GM23248 (cell line): ENCODE measurements around the gene MIOX. TPM values are rescaled to one million over a fixed set of nuclear protein-coding genes. Genes with fewer than 3 reads are reported as not detected.

Experiments
- DNase-seq: peaks from one replicate; pipeline ENCODE4 v3.0.0-alpha.2; 2015
- H2AFZ ChIP-seq: fragments of 200-600 bp; sonication (generic); 2 replicates; pipeline ENCODE4 v1.6.1; 2016; ENCODE audit warnings: antibody characterized with exemption
- H3F3A ChIP-seq: fragments of 200-600 bp; sonication (generic); 2 replicates; pipeline ENCODE4 v1.6.1; 2016; ENCODE audit warnings: mild to moderate bottlenecking, antibody characterized with exemption, mixed run types; ENCODE audit not compliant: insufficient read depth
- H3K27ac ChIP-seq: fragments of 200-600 bp; sonication (generic); 2 replicates; pipeline ENCODE4 v1.5.1; 2016; ENCODE audit warnings: mild to moderate bottlenecking
- H3K27me3 ChIP-seq: fragments of 200-600 bp; sonication (generic); replicated peaks from 2 replicates; pipeline ENCODE4 v1.6.1; 2016; ENCODE audit warnings: mild to moderate bottlenecking; ENCODE audit not compliant: insufficient read depth
- H3K36me3 ChIP-seq: fragments of 200-600 bp; sonication (generic); 2 replicates; pipeline ENCODE4 v1.6.1; 2016; ENCODE audit warnings: low read depth, mild to moderate bottlenecking
- H3K4me1 ChIP-seq: fragments of 200-600 bp; sonication (generic); 2 replicates; pipeline ENCODE4 v1.6.1; 2016; ENCODE audit warnings: mild to moderate bottlenecking; ENCODE audit not compliant: insufficient read depth
- H3K4me2 ChIP-seq: fragments of 200-600 bp; sonication (generic); one replicate; pipeline ENCODE4 v1.6.1; 2016; ENCODE audit warnings: mild to moderate bottlenecking; ENCODE audit not compliant: unreplicated experiment
- H3K4me3 ChIP-seq: fragments of 200-600 bp; sonication (generic); 2 replicates; pipeline ENCODE4 v1.5.1; 2016; ENCODE audit warnings: mild to moderate bottlenecking
- H3K79me2 ChIP-seq: fragments of 200-600 bp; sonication (generic); 2 replicates; pipeline ENCODE4 v1.6.1; 2016; ENCODE audit warnings: mild to moderate bottlenecking; ENCODE audit not compliant: insufficient read depth
- H3K9ac ChIP-seq: fragments of 200-600 bp; sonication (generic); 2 replicates; pipeline ENCODE4 v1.6.1; 2016; ENCODE audit warnings: mild to moderate bottlenecking
- H3K9me2 ChIP-seq: fragments of 200-600 bp; sonication (generic); 2 replicates; pipeline ENCODE4 v1.6.1; 2016; ENCODE audit warnings: mixed run types, mild to moderate bottlenecking, moderate library complexity; ENCODE audit not compliant: insufficient read depth
- H3K9me3 ChIP-seq: fragments of 200-600 bp; sonication (generic); one replicate; pipeline ENCODE4 v1.6.1; 2017; ENCODE audit warnings: low read depth
- H4K20me1 ChIP-seq: fragments of 200-600 bp; sonication (generic); 2 replicates; pipeline ENCODE4 v1.6.0; 2016; ENCODE audit not compliant: insufficient read depth
- EZH2 ChIP-seq: fragments of 200-600 bp; sonication (generic); IDR thresholded peaks from 2 replicates; pipeline ENCODE4 v1.6.1; 2018; ENCODE audit warnings: antibody characterized with exemption, mild to moderate bottlenecking; ENCODE audit not compliant: insufficient read depth, poor library complexity, severe bottlenecking
- EZH2phosphoT487 ChIP-seq: fragments of 200-600 bp; sonication (generic); IDR thresholded peaks from 2 replicates; pipeline ENCODE4 v1.6.1; 2018; ENCODE audit warnings: antibody characterized with exemption, moderate library complexity, mild to moderate bottlenecking, low read depth; ENCODE audit not compliant: insufficient read depth
- WGBS, 2 experiments: methylation state at CpG; one replicate each; pipeline ENCODE4 v1.1.6; 2015 to 2017; ENCODE audit warnings: low lambda C conversion rate in 2 of 2, low coverage in 1 of 2; ENCODE audit errors: missing lambda C conversion rate in 2 of 2; 5-methylcytosine and 5-hydroxymethylcytosine counted together
- in situ Hi-C: fragments of 300-500 bp; cut with MboI; formaldehyde crosslinking; loops from 2 replicates; pipeline ENCODE4 v1.15.0; 2020
- polyA plus RNA-seq: library from polyadenylated mRNA; unstranded; fragments of >200 nt; fragmentation: Nextera tagmentation; extraction: Ambion mirVana; gene quantifications from 2 replicates; pipeline ENCODE4 v1.2.1, GENCODE V29; 2016
- total RNA-seq: library from RNA; depleted of rRNA; stranded (reverse); fragments of >200 nt; shearing (Covaris generic); gene quantifications from 2 replicates; pipeline ENCODE4 v1.2.3, GENCODE V29; 2014

Gene MIOX
- total and polyA plus RNA-seq, 2 experiments from 2014 or later: 0.16 TPM; not detected in 1

DNA sequence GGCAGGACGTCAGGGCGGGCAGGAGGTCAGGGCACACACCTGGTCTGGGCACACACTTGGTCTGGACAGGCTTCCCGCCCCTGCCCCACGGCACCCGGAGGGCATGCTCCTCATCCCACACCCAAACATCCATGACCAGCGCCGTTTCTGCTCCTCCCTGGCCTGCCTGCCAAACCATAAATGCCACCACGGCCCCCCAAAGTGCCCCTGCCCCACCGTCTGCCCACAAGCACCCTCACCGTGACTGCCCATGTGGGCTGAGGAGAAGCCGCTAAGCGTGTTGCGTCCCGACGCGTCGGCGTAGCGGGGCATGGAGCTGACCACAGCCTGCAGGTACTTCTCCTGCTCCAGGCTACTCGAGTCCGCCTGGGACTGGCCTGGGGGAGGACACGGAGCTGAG, 27.6 kb upstream of the MIOX start:
- H3K9ac ChIP-seq: no peak overlapping the region
- TF ChIP-seq EZH2: no peak
- TF ChIP-seq EZH2phosphoT487: no peak
- H3K9me3 ChIP-seq: no peaks in the 10 kb centered on the region
- H3K9me2 ChIP-seq: no peaks in the 10 kb centered on the region
- no peak overlapping the region for H2AFZ ChIP-seq
- H3K79me2 ChIP-seq: no peaks in the 10 kb centered on the region
- no peaks in the 10 kb centered on the region for H3K4me1 ChIP-seq
- no peaks in the 10 kb centered on the region for H3K27me3 ChIP-seq
- H3F3A ChIP-seq: no peaks in the 10 kb centered on the region
- no peak overlapping the region for H3K4me3 ChIP-seq
- 91 to 97% methylated on average over 12 to 22 of the region's 22 CpGs for WGBS, 2 experiments
- H3K36me3 ChIP-seq: no peaks in the 10 kb centered on the region; the same call in 1 of the 2 replicates
- no peak overlapping the region for H3K27ac ChIP-seq
- in situ Hi-C loops: no loop called here
- no peaks in the 10 kb centered on the region for H4K20me1 ChIP-seq
- no peak overlapping the region for H3K4me2 ChIP-seq
- DNase-seq: no peak

DNA sequence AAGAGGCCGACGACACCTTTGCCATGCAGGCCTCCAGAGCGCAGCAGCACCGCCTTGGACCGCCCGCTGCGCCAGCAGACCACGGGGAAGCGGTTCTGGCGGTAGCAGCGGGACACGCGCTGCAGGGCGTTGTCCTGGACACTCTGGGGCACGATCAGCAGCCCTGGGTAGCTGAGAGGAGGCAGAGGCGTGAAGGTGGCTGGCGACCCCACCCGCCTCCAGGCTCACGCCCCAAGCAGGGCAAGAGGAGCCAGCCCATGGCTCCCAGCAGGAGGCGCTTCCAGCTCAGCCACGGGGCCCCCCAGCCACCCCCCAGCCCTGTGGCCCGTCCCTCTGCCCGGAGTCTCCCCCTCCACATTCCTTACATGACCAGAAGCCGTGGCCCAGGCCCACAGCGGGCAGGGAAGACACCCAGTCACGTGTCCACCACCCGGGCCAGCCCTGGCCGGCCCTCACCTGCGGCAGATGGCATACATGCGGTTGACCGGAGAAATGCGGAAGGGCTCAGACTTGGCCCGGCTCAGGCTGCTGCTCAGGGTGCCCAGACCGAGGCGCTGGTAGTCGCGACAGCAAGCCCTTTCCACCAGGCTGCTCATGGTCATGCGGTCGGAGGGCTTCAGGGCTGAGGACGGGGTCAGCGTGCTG, 27.0 kb upstream of the MIOX start:
- no peak for TF ChIP-seq EZH2
- TF ChIP-seq EZH2phosphoT487: no peak
- DNase-seq: no peak
- Histone ChIP-seq H3K36me3 (no peaks in the 10 kb centered on the region; the same call in 1 of the 2 replicates), H3K79me2 (no peaks in the 10 kb centered on the region), H4K20me1 (no peaks in the 10 kb centered on the region), H3K4me2 (no peak overlapping the region), H3K9me2 (no peaks in the 10 kb centered on the region), H3K9me3 (no peaks in the 10 kb centered on the region), H3K4me3 (no peak overlapping the region), H3F3A (no peaks in the 10 kb centered on the region), H3K27me3 (no peaks in the 10 kb centered on the region), H3K4me1 (no peaks in the 10 kb centered on the region), H3K27ac (no peak overlapping the region), H3K9ac (no peak overlapping the region), H2AFZ (no peak overlapping the region)
- 90 to 92% methylated on average over 36 to 37 of the region's 41 CpGs for WGBS, 2 experiments
- in situ Hi-C loops: no loop called here

DNA sequence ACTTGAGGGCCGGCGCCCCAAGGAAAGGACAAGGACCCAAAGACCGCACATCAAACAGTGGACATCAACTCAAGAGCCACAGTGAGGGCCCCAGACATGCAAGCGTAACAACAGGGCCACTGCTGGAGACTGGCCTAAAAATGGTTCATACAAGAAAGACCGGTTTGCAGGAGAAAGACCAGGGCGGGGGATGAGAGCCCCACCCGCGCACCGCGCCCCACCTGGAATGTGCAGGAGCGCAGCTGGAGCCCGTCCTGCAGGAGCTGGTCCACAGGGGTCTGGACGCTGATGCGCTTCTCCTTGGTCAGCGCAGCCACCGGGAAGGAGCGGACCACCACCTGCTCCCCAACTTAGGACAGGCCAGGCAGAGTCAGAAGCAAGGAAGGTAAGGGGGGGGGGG, 25.7 kb upstream of the MIOX start:
- H3K79me2 ChIP-seq: no peaks in the 10 kb centered on the region
- no peaks in the 10 kb centered on the region; the same call in 1 of the 2 replicates for H3K36me3 ChIP-seq
- H3K9ac ChIP-seq: no peak overlapping the region
- no peak overlapping the region for H2AFZ ChIP-seq
- WGBS, 2 experiments: 96 to 98% methylated on average over 15 to 17 of the region's 17 CpGs
- no peaks in the 10 kb centered on the region for H3K9me2 ChIP-seq
- TF ChIP-seq EZH2: no peak
- TF ChIP-seq EZH2phosphoT487: no peak
- H4K20me1 ChIP-seq: no peaks in the 10 kb centered on the region
- in situ Hi-C loops: no loop called here
- no peaks in the 10 kb centered on the region for H3K9me3 ChIP-seq
- H3K4me1 ChIP-seq: no peaks in the 10 kb centered on the region
- H3K4me3 ChIP-seq: no peak overlapping the region
- no peak overlapping the region for H3K4me2 ChIP-seq
- H3K27me3 ChIP-seq: no peaks in the 10 kb centered on the region
- no peak overlapping the region for H3K27ac ChIP-seq
- DNase-seq: no peak
- H3F3A ChIP-seq: no peaks in the 10 kb centered on the region

DNA sequence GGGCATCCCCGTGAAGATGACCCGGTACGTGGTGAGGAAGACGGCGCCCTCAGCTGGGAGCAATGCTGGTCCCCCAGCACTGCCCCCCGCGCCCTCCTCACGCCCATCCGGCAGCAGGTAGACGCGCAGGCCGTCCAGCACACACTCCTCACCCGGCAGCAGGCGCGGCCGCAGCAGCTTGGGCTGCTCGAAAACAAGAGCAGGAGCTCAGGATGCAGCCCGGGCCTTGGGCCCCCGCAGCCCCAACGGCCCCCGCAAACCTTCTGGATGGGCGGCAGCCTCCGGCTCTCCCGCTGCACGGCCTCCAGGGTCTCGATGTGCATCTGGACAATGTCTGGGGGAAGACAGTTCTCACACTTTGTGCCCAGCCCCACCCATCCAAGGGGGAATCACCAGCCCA, 25.1 kb upstream of the MIOX start:
- no peak for TF ChIP-seq EZH2
- no peak for TF ChIP-seq EZH2phosphoT487
- no peak overlapping the region for H2AFZ ChIP-seq

More for the DNA sequence above, 25.1 kb upstream of the MIOX start:
- no peak for DNase-seq
- Histone ChIP-seq H3K9me3 (no peaks in the 10 kb centered on the region), H4K20me1 (no peaks in the 10 kb centered on the region), H3K36me3 (no peaks in the 10 kb centered on the region; the same call in 1 of the 2 replicates), H3K27me3 (no peaks in the 10 kb centered on the region), H3K9me2 (no peaks in the 10 kb centered on the region), H3F3A (no peaks in the 10 kb centered on the region), H3K4me2 (no peak overlapping the region), H3K27ac (no peak overlapping the region), H3K9ac (no peak overlapping the region), H3K79me2 (no peaks in the 10 kb centered on the region), H3K4me3 (no peak overlapping the region), H3K4me1 (no peaks in the 10 kb centered on the region)
- 87 to 95% methylated on average over 9 to 25 of the region's 26 CpGs for WGBS, 2 experiments
- in situ Hi-C loops: no loop called here
